K562 (cell line): ENCODE data around the gene EPS8L1. TPM values are rescaled to one million over a fixed set of nuclear protein-coding genes. Genes with fewer than 3 reads are reported as not detected.

ENCODE experiments used
- BMI1 ChIP-seq: fragments of 150-350 bp; IDR thresholded peaks from 2 replicates; pipeline ENCODE4 v1.6.1; 2014; ENCODE audit warnings: low read length
- BRD4 ChIP-seq: fragments of 200-600 bp; sonication (generic); IDR thresholded peaks from 2 replicates; pipeline ENCODE4 v1.6.1; 2017; ENCODE audit warnings: inconsistent platforms
- CBX8 ChIP-seq: fragments of 200-600 bp; sonication (generic); IDR thresholded peaks from 2 replicates; pipeline ENCODE4 v1.6.1; 2012; ENCODE audit warnings: borderline replicate concordance, mixed run types, low read depth, mild to moderate bottlenecking, moderate library complexity, mixed read lengths, low read length, control low read depth, inconsistent platforms; ENCODE audit not compliant: poor library complexity, severe bottlenecking; ENCODE audit errors: extremely low read depth
- L3MBTL2 ChIP-seq: fragments of 450-650 bp; IDR thresholded peaks from 2 replicates; pipeline ENCODE4 v1.6.1; 2016; ENCODE audit warnings: mild to moderate bottlenecking, moderate library complexity
- MBD2 ChIP-seq: sonication (generic); IDR thresholded peaks from 2 replicates; pipeline ENCODE4 v1.6.1; 2016; ENCODE audit warnings: low read depth, borderline replicate concordance
- MYBL2 ChIP-seq, 2 experiments: fragments of 450-650 bp in 1 of 2; sonication (generic) in 1 of 2; formaldehyde crosslinking in 1 of 2; IDR thresholded peaks; 2 replicates each; pipeline versions ENCODE4 v1.6.1 to v1.8.1; 2017 to 2022; ENCODE audit warnings: borderline replicate concordance in 1 of 2, inconsistent platforms in 1 of 2, low read depth in 1 of 2, mild to moderate bottlenecking in 1 of 2, missing genetic modification reagents in 1 of 2, moderate library complexity in 1 of 2
- NR2C2 ChIP-seq, 2 experiments: fragments of 200-800 bp in 1 of 2; sonication (Bioruptor generic) in 1 of 2; sonication (generic) in 1 of 2; formaldehyde crosslinking in 1 of 2; IDR thresholded peaks; 2 replicates each; pipeline versions ENCODE4 v1.6.1 to v1.8.0; 2016 to 2022; ENCODE audit warnings: mild to moderate bottlenecking in 1 of 2, missing compliant biosample characterization in 1 of 2, missing genetic modification characterization in 1 of 2, missing genetic modification reagents in 1 of 2
- PHF8 ChIP-seq: fragments of 200-600 bp; sonication (generic); IDR thresholded peaks from 2 replicates; pipeline ENCODE4 v1.6.1; 2012; ENCODE audit warnings: mixed run types, mild to moderate bottlenecking, inconsistent platforms, low read length, moderate library complexity, borderline replicate concordance
- PML ChIP-seq: IDR thresholded peaks from 2 replicates; pipeline ENCODE4 v1.6.1; 2012; ENCODE audit warnings: low read length, inconsistent platforms
- SMC3 ChIP-seq: conservative IDR thresholded peaks from 2 replicates; pipeline ENCODE4 v1.6.1; 2011; ENCODE audit warnings: low read depth, low read length, improper control_type of control experiment; ENCODE audit not compliant: insufficient read depth
- TCF7L2 ChIP-seq: fragments of 150-350 bp; IDR thresholded peaks from 2 replicates; pipeline ENCODE4 v1.6.1; 2016; ENCODE audit warnings: low read depth, mild to moderate bottlenecking, low read length, moderate library complexity
- ZNF124 ChIP-seq: sonication (generic); formaldehyde crosslinking; IDR thresholded peaks from 2 replicates; pipeline ENCODE4 v1.8.1; 2022; ENCODE audit warnings: missing genetic modification reagents
- polyA plus RNA-seq, 8 experiments: library from polyadenylated mRNA; depleted of rRNA in 4 of 8; stranded (reverse) in 5 of 8; unstranded in 3 of 8; fragments of >200 nt; fragmentation: Nextera tagmentation in 2 of 8; fragmentation: Illumina TruSeq in 1 of 8; extraction: Ambion mirVana in 2 of 8; extraction: Trizol in 1 of 8; gene quantifications; 2 replicates each; pipeline versions ENCODE4 v1.2.1 to v1.2.3, GENCODE V29; 2011 to 2014; ENCODE audit warnings: inconsistent platforms in 1 of 8, missing spikeins in 1 of 8
- total RNA-seq, 7 experiments: library from RNA; depleted of rRNA in 6 of 7; stranded (reverse); fragments of >200 nt in 6 of 7; fragmentation: Illumina TruSeq in 2 of 7; extraction: Trizol in 2 of 7; gene quantifications; 2 replicates each; pipeline versions ENCODE4 v1.2.1 to v1.2.3, GENCODE V29; 2011 to 2021; ENCODE audit warnings: low replicate concordance in 1 of 7
- TF ChIP-seq, protein P1 (sequence below): fragments of 450-650 bp; formaldehyde crosslinking; IDR thresholded peaks from 2 replicates; pipeline ENCODE4 v1.4.0; 2022; ENCODE audit warnings: mild to moderate bottlenecking, moderate library complexity
- TF ChIP-seq, protein P2 (sequence below): fragments of 450-650 bp; IDR thresholded peaks from 2 replicates; pipeline ENCODE4 v1.6.1; 2016; ENCODE audit warnings: antibody characterized with exemption
- TF ChIP-seq, protein P3 (sequence below), 2 experiments: fragments of 250-450 bp in 1 of 2; fragments of 450-650 bp in 1 of 2; sonication (Bioruptor Pico) in 1 of 2; IDR thresholded peaks; 2 replicates each; pipeline versions ENCODE4 v1.6.1 to v1.8.0; 2016 to 2021; ENCODE audit warnings: mild to moderate bottlenecking in 2 of 2, moderate library complexity in 2 of 2, missing compliant biosample characterization in 1 of 2, missing genetic modification characterization in 1 of 2
- TF ChIP-seq, protein P4 (sequence below): fragments of 250-450 bp; sonication (Bioruptor Pico); IDR thresholded peaks from 2 replicates; pipeline ENCODE4 v1.4.0; 2020
- TF ChIP-seq, protein P5 (sequence below): sonication (generic); formaldehyde crosslinking; IDR thresholded peaks from 2 replicates; pipeline ENCODE4 v1.9.0; 2022; ENCODE audit warnings: mild to moderate bottlenecking, missing genetic modification reagents
- TF ChIP-seq, protein P6 (sequence below): fragments of 250-450 bp; sonication (Bioruptor Pico); IDR thresholded peaks from 2 replicates; pipeline ENCODE4 v1.4.0; 2020; ENCODE audit warnings: mild to moderate bottlenecking, moderate library complexity

EPS8L1 gene
- total and polyA plus RNA-seq, 9 of the 15 experiments (the other 6 are each of a cell fraction or from before 2014, with no cell fraction given), result 0.35 to 22.1 (median 11.9) TPM

DNA sequence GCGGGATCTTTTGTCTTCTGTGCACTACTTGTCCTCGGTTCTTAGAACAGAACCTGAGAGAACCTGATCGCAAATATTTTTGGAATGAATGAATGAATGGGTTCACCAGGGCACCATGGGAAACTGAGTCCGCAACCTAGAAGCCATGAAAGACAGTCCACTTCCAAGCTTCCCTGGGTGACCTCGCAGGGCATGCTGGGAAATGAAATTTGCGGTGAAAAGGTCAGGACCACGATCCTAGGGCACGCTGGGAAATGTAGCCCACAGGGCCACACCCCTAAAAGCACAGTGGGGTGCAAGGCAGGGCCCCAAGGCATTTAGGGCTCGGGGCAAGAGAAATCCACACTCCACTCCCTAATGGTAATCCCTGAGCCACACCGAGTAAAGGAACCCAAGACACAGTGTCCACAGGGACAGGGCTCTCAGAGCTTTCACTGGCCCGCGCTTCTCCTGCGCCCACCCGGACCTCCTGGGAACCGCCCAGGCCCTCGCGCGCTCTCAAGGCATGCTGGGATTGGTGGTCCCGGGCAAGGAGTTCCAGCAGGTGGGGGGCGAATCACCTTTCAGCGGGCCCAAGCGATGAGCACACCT is 42.8 kb downstream of the EPS8L1 start (continued):
- TF ChIP-seq CBX8 (no peak), PHF8 (no peak), ZNF124 (CRISPR knock-in tag) (no peak), BMI1 (no peak), TCF7L2 (no peak), PML (no peak), NR2C2 (CRISPR knock-in tag; IDR thresholded peaks at IDR 0.05) (peak; percentile 77; the same call in 1 of the 2 replicates), NR2C2 (tag; IDR thresholded peaks at IDR 0.05) (peak; percentile 94), MYBL2 (IDR thresholded peaks at IDR 0.05; ENCODE audit: low read depth) (no peak), MYBL2 (CRISPR knock-in tag; IDR thresholded peaks at IDR 0.05; ENCODE audit: borderline replicate concordance) (no peak), BRD4 (no peak), L3MBTL2 (no peak), MBD2 (peak; percentile 47; the same call in 1 of the 2 replicates), SMC3 (no peak)
- TF ChIP-seq, protein P1, sequence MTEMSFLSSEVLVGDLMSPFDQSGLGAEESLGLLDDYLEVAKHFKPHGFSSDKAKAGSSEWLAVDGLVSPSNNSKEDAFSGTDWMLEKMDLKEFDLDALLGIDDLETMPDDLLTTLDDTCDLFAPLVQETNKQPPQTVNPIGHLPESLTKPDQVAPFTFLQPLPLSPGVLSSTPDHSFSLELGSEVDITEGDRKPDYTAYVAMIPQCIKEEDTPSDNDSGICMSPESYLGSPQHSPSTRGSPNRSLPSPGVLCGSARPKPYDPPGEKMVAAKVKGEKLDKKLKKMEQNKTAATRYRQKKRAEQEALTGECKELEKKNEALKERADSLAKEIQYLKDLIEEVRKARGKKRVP (CRISPR knock-in tag), result no peak
- TF ChIP-seq, protein P2, sequence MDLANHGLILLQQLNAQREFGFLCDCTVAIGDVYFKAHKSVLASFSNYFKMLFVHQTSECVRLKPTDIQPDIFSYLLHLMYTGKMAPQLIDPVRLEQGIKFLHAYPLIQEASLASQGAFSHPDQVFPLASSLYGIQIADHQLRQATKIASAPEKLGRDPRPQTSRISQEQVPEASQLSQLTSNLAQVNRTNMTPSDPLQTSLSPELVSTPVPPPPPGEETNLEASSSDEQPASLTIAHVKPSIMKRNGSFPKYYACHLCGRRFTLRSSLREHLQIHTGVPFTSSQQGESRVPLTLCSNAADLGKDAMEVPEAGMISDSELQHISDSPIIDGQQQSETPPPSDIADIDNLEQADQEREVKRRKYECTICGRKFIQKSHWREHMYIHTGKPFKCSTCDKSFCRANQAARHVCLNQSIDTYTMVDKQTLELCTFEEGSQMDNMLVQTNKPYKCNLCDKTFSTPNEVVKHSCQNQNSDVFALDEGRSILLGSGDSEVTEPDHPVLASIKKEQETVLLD, result 0 out of 2 replicates have a peak, but pooled peaks have one; percentile 20
- TF ChIP-seq, protein P3, sequence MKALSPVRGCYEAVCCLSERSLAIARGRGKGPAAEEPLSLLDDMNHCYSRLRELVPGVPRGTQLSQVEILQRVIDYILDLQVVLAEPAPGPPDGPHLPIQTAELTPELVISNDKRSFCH (CRISPR knock-in tag; IDR thresholded peaks at IDR 0.05), result no peak
- TF ChIP-seq, protein P3 (tag; IDR thresholded peaks at IDR 0.05), result peak; percentile 55; the same call in 1 of the 2 replicates
- TF ChIP-seq, protein P4, sequence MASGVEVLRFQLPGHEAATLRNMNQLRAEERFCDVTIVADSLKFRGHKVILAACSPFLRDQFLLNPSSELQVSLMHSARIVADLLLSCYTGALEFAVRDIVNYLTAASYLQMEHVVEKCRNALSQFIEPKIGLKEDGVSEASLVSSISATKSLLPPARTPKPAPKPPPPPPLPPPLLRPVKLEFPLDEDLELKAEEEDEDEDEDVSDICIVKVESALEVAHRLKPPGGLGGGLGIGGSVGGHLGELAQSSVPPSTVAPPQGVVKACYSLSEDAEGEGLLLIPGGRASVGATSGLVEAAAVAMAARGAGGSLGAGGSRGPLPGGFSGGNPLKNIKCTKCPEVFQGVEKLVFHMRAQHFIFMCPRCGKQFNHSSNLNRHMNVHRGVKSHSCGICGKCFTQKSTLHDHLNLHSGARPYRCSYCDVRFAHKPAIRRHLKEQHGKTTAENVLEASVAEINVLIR (CRISPR knock-in tag), result no peak
- TF ChIP-seq, protein P5, sequence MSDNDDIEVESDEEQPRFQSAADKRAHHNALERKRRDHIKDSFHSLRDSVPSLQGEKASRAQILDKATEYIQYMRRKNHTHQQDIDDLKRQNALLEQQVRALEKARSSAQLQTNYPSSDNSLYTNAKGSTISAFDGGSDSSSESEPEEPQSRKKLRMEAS (CRISPR knock-in tag), result 0 out of 2 replicates have a peak, but pooled peaks have one; percentile 31
- TF ChIP-seq, protein P6, sequence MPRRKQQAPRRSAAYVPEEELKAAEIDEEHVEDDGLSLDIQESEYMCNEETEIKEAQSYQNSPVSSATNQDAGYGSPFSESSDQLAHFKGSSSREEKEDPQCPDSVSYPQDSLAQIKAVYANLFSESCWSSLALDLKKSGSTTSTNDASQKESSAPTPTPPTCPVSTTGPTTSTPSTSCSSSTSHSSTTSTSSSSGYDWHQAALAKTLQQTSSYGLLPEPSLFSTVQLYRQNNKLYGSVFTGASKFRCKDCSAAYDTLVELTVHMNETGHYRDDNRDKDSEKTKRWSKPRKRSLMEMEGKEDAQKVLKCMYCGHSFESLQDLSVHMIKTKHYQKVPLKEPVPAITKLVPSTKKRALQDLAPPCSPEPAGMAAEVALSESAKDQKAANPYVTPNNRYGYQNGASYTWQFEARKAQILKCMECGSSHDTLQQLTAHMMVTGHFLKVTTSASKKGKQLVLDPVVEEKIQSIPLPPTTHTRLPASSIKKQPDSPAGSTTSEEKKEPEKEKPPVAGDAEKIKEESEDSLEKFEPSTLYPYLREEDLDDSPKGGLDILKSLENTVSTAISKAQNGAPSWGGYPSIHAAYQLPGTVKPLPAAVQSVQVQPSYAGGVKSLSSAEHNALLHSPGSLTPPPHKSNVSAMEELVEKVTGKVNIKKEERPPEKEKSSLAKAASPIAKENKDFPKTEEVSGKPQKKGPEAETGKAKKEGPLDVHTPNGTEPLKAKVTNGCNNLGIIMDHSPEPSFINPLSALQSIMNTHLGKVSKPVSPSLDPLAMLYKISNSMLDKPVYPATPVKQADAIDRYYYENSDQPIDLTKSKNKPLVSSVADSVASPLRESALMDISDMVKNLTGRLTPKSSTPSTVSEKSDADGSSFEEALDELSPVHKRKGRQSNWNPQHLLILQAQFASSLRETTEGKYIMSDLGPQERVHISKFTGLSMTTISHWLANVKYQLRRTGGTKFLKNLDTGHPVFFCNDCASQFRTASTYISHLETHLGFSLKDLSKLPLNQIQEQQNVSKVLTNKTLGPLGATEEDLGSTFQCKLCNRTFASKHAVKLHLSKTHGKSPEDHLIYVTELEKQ, result no peak
